Measurements from ENCODE around the gene PVALEF. TPM values are rescaled to one million over a fixed set of nuclear protein-coding genes. Genes with fewer than 3 reads are reported as not detected.

Gene PVALEF
- total RNA-seq, 4 donors from 2014 or later = not detected

- no peaks in the 10 kb centered on the region for H3K36me3 ChIP-seq
- peaks cover 28% of the 10 kb centered on the region for H3K27me3 ChIP-seq
- no peaks in the 10 kb centered on the region for H3K9me3 ChIP-seq
- 96% methylated on average over 3 of the region's 3 CpGs for WGBS
- no peak for DNase-seq (ENCODE audit: low spot score in 2 of 2)
- peaks cover 16% of the 10 kb centered on the region for H3K4me1 ChIP-seq
- no peak overlapping the region for H3K27ac ChIP-seq
- no peak overlapping the region for H3K4me3 ChIP-seq
- TF ChIP-seq POLR2AphosphoS5 (IDR thresholded peaks at IDR 0.05) = no peak
- TF ChIP-seq EP300 (IDR thresholded peaks at IDR 0.05) = no peak
- TF ChIP-seq POLR2A (IDR thresholded peaks at IDR 0.05) = no peak
- TF ChIP-seq, protein P1, sequence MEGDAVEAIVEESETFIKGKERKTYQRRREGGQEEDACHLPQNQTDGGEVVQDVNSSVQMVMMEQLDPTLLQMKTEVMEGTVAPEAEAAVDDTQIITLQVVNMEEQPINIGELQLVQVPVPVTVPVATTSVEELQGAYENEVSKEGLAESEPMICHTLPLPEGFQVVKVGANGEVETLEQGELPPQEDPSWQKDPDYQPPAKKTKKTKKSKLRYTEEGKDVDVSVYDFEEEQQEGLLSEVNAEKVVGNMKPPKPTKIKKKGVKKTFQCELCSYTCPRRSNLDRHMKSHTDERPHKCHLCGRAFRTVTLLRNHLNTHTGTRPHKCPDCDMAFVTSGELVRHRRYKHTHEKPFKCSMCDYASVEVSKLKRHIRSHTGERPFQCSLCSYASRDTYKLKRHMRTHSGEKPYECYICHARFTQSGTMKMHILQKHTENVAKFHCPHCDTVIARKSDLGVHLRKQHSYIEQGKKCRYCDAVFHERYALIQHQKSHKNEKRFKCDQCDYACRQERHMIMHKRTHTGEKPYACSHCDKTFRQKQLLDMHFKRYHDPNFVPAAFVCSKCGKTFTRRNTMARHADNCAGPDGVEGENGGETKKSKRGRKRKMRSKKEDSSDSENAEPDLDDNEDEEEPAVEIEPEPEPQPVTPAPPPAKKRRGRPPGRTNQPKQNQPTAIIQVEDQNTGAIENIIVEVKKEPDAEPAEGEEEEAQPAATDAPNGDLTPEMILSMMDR (IDR thresholded peaks at IDR 0.05) = no peak
These were observed 4.6 kb downstream of the PVALEF start for GRCh38 chr17:81169870-81170309.

GRCh38 chr17:81170727-81171494, 5.6 kb downstream of the PVALEF start:
- no peak for DNase-seq (ENCODE audit: low spot score in 2 of 2)
- H3K4me3 ChIP-seq = no peak overlapping the region
- 86% methylated on average over 11 of the region's 15 CpGs for WGBS
- no peak for TF ChIP-seq EP300 (IDR thresholded peaks at IDR 0.05)
- no peak for TF ChIP-seq POLR2AphosphoS5 (IDR thresholded peaks at IDR 0.05)
- TF ChIP-seq, protein P1 (IDR thresholded peaks at IDR 0.05) = no peak
- TF ChIP-seq POLR2A (IDR thresholded peaks at IDR 0.05) = no peak
- H3K27me3 ChIP-seq = peaks cover 19% of the 10 kb centered on the region
- H3K9me3 ChIP-seq = no peaks in the 10 kb centered on the region
- H3K27ac ChIP-seq = no peak overlapping the region
- H3K4me1 ChIP-seq = peaks cover 9% of the 10 kb centered on the region
- no peaks in the 10 kb centered on the region for H3K36me3 ChIP-seq

DNA sequence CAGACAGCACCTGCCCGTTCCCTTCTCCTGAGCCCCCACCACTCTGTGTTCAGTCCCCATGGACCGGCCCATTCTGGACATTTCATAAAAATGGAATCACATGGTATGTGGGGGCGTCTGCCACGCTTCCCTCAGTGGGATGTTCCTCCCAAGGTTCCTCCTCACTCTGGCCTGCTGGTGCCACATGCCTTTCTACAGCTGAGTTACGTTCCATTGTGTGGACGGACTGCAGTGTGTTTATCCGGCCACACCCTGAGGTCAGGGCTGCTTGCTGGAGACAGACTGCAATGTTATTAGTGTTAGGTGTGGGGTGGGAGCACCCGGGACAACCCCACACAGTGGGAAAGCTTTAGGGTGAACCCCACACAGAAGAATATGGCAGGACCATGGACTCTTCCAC, 6.6 kb downstream of the PVALEF start:
- 74% methylated on average over 8 of the region's 8 CpGs for WGBS
- peaks cover 3% of the 10 kb centered on the region for H3K4me1 ChIP-seq

GRCh38 chr17:81173052-81173761, 7.9 kb downstream of the PVALEF start:
- Histone ChIP-seq H3K4me1 (peaks cover 3% of the 10 kb centered on the region), H3K27ac (no peak overlapping the region), H3K27me3 (no peaks in the 10 kb centered on the region), H3K36me3 (no peaks in the 10 kb centered on the region), H3K4me3 (no peak overlapping the region), H3K9me3 (no peaks in the 10 kb centered on the region)
- WGBS = 87% methylated on average over 10 of the region's 11 CpGs
- no peak for TF ChIP-seq POLR2AphosphoS5 (IDR thresholded peaks at IDR 0.05)
- TF ChIP-seq, protein P1 (IDR thresholded peaks at IDR 0.05) = no peak
- TF ChIP-seq EP300 (IDR thresholded peaks at IDR 0.05) = no peak
- TF ChIP-seq POLR2A (IDR thresholded peaks at IDR 0.05) = no peak
- no peak for DNase-seq (ENCODE audit: low spot score in 2 of 2)

More for the DNA sequence above, 6.6 kb downstream of the PVALEF start:
- Histone ChIP-seq H3K27me3 (peaks cover 9% of the 10 kb centered on the region), H3K27ac (no peak overlapping the region), H3K9me3 (no peaks in the 10 kb centered on the region), H3K4me3 (no peak overlapping the region), H3K36me3 (no peaks in the 10 kb centered on the region)
- DNase-seq (ENCODE audit: low spot score in 2 of 2) = no peak
- TF ChIP-seq POLR2AphosphoS5 (IDR thresholded peaks at IDR 0.05) = no peak

- WGBS = 76% methylated on average over 1 of the region's 1 CpG
- H3K9me3 ChIP-seq = no peaks in the 10 kb centered on the region
- no peaks in the 10 kb centered on the region for H3K36me3 ChIP-seq
- TF ChIP-seq EP300 (IDR thresholded peaks at IDR 0.05) = no peak
- TF ChIP-seq, protein P1 (IDR thresholded peaks at IDR 0.05) = no peak
- no peak for TF ChIP-seq POLR2AphosphoS5 (IDR thresholded peaks at IDR 0.05)
- no peak for TF ChIP-seq POLR2A (IDR thresholded peaks at IDR 0.05)
- no peak overlapping the region for H3K4me3 ChIP-seq
- no peak overlapping the region for H3K27ac ChIP-seq
- peaks cover 3% of the 10 kb centered on the region for H3K4me1 ChIP-seq
- DNase-seq (ENCODE audit: low spot score in 2 of 2) = no peak
- no peaks in the 10 kb centered on the region for H3K27me3 ChIP-seq
These were observed 8.5 kb downstream of the PVALEF start for GRCh38 chr17:81173762-81174155.
